ENCODE data around the gene NIPAL3.

NIPAL3 gene

DNA sequence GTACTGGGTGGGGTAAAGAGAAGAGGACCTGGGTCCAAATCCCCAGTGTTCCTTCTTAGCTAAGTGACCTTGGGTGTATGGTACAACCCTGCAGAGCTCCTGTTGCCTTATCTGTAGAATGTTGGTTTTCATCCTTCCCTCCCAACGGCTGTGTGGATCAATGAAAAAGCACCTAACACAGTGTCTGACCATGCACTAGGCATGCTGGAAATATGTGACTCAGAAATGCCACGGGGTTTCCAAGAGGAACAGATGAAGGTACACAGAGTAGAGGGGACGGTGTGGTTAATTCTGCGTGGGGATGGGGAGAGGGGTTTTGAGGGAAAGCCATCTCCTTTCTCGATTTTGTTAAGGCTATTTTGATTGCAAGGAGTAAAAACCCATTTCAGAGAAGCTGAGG, 8.6 kb downstream of the NIPAL3 start:
- DNase-seq (ENCODE audit: low spot score): peak; percentile 3
- no peaks in the 10 kb centered on the region for H3K9me3 Mint-ChIP-seq
- no peaks in the 10 kb centered on the region for H3K27me3 Mint-ChIP-seq (ENCODE audit: low read depth)
- H3K4me3 Mint-ChIP-seq: no peak overlapping the region
- H3K27ac Mint-ChIP-seq: no peak overlapping the region
- peaks cover 46% of the 10 kb centered on the region for H3K36me3 Mint-ChIP-seq (ENCODE audit: low read depth)
- peaks cover 13% of the 10 kb centered on the region for H3K4me1 Mint-ChIP-seq (ENCODE audit: low read depth)

DNA sequence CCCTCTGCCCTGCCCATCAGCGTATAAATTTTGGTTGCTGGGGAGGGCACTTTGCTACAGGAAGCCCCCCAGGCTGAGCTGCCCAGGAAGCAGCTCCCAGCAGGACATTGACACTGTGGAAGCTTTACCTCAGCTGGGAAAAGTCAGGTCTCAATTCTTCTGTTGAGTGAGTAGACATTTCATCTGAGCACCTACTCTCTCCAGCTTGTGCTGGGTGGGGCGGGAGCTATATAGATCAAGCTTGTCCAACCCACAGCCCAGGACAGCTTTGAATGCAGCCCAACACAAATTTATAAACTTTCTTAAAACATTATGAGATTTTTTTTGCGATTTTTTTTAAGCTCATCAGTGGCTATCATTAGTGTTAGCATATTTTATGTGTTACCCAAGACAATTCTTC, 9.4 kb downstream of the NIPAL3 start:
- H3K36me3 Mint-ChIP-seq (ENCODE audit: low read depth): peaks cover 40% of the 10 kb centered on the region
- no peaks in the 10 kb centered on the region for H3K27me3 Mint-ChIP-seq (ENCODE audit: low read depth)
- H3K4me1 Mint-ChIP-seq (ENCODE audit: low read depth): peaks cover 11% of the 10 kb centered on the region
- no peak overlapping the region for H3K27ac Mint-ChIP-seq
- DNase-seq (ENCODE audit: low spot score): no peak
- H3K4me3 Mint-ChIP-seq: no peak overlapping the region
- no peaks in the 10 kb centered on the region for H3K9me3 Mint-ChIP-seq

DNA sequence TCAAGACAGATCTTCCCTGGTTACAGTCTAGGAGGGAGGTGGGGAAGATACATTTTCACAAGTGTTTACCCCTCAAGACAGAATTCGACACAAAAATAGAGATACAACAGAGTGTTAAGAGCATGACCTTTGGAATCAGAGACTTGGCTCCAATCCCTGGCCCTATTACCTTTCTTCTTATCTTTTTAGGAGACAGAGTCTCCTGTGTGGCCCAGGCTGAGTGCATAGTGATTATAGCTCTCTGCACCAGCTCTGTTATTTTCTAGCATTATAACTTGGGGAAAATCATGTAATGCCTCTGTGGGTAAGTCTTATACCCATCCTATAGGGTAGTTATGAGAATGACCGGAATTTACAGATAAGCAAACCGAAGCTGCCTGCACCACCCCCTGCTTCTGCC, 9.8 kb downstream of the NIPAL3 start:
- H3K9me3 Mint-ChIP-seq: no peaks in the 10 kb centered on the region
- H3K36me3 Mint-ChIP-seq (ENCODE audit: low read depth): peaks cover 37% of the 10 kb centered on the region
- no peak for DNase-seq (ENCODE audit: low spot score)
- no peak overlapping the region for H3K27ac Mint-ChIP-seq
- no peaks in the 10 kb centered on the region for H3K27me3 Mint-ChIP-seq (ENCODE audit: low read depth)
- H3K4me3 Mint-ChIP-seq: no peak overlapping the region
- peaks cover 11% of the 10 kb centered on the region for H3K4me1 Mint-ChIP-seq (ENCODE audit: low read depth)

DNA sequence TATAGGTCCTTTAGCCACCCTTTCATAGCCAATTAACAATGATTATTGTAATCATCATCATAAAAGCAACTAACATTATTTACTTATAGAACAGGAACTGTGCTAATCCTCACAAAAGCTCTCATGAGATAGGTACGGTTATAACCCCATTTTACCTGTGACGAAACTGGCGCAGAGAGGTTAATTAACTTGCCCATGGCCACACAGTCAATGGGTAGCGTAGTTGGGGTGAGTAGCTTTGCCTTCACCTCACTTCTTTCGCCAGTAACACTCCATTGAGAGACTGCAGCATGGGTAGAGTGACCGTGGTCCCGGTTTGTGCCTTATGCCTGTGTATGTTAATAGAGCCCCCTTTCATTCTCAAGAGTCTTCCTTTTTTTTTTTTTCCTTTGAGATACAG, 10.3 kb downstream of the NIPAL3 start:
- H3K9me3 Mint-ChIP-seq: no peaks in the 10 kb centered on the region
- no peak for DNase-seq (ENCODE audit: low spot score)
- H3K27me3 Mint-ChIP-seq (ENCODE audit: low read depth): no peaks in the 10 kb centered on the region
- no peak overlapping the region for H3K27ac Mint-ChIP-seq
- H3K4me1 Mint-ChIP-seq (ENCODE audit: low read depth): peaks cover 11% of the 10 kb centered on the region
- peaks cover 37% of the 10 kb centered on the region for H3K36me3 Mint-ChIP-seq (ENCODE audit: low read depth)
- no peak overlapping the region for H3K4me3 Mint-ChIP-seq

DNA sequence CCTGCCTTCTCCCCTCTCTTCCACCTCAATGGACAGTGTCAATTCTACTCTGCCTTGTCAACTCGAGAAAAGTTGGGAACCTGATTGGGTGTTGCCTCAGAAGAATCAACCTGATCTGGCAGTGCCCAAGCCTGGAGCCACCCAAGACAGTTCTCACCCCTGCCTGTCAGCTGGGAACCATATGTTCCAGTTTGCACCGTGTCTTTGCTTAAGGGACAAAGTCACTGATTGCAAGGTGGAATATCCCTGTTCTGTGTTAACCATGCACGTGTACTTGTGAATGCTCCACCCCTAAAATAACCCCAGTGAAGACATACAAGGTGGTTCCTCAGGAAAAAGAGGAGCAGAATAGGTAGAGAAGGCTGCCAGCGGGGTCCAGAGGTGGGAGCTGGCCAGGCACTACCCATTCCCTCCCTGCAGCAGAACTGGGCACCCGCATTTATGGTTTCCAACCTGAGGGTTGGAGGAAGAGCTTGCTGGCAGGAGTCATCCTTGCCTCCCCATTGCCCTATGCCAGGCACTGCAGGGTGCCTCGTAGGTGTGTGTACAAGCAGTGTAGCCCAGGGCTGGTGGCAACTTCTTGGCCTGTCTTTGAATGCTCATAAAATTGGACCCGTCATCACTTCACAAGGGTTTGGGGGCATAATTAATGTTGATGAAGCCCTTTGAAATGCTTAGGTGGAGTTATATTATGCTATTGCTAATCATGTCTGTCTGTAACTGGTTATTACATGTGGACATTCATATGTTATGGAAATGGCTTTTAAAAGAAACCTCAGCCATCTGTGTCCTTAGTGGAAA, 11.3 kb downstream of the NIPAL3 start:
- no peak overlapping the region for H3K4me3 Mint-ChIP-seq
- peak; percentile 1 for DNase-seq (ENCODE audit: low spot score)
- no peaks in the 10 kb centered on the region for H3K9me3 Mint-ChIP-seq
- H3K27me3 Mint-ChIP-seq (ENCODE audit: low read depth): no peaks in the 10 kb centered on the region
- peaks cover 31% of the 10 kb centered on the region for H3K36me3 Mint-ChIP-seq (ENCODE audit: low read depth)
- peaks cover 14% of the 10 kb centered on the region for H3K4me1 Mint-ChIP-seq (ENCODE audit: low read depth)
- H3K27ac Mint-ChIP-seq: no peak overlapping the region

DNA sequence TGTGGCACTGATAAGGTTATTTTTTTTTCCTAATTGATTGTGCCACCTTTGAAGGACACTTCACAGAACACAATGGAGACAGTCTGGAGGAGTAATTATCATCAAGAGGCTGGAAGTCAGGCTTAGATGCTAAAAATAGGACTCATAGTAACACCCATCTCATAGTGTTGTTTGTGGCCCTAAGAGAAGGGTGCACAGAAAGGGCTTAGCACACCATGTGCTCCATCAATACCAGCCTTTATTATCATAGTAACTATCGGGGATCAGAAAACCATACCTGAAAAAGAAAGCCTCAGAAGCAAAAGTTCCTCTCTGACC, 11.9 kb downstream of the NIPAL3 start:
- no peak for DNase-seq (ENCODE audit: low spot score)
- Mint-ChIP-seq H3K9me3 (no peaks in the 10 kb centered on the region), H3K36me3 (ENCODE audit: low read depth) (peaks cover 27% of the 10 kb centered on the region), H3K4me3 (no peak overlapping the region), H3K4me1 (ENCODE audit: low read depth) (peaks cover 11% of the 10 kb centered on the region), H3K27ac (no peak overlapping the region), H3K27me3 (ENCODE audit: low read depth) (no peaks in the 10 kb centered on the region)

DNA sequence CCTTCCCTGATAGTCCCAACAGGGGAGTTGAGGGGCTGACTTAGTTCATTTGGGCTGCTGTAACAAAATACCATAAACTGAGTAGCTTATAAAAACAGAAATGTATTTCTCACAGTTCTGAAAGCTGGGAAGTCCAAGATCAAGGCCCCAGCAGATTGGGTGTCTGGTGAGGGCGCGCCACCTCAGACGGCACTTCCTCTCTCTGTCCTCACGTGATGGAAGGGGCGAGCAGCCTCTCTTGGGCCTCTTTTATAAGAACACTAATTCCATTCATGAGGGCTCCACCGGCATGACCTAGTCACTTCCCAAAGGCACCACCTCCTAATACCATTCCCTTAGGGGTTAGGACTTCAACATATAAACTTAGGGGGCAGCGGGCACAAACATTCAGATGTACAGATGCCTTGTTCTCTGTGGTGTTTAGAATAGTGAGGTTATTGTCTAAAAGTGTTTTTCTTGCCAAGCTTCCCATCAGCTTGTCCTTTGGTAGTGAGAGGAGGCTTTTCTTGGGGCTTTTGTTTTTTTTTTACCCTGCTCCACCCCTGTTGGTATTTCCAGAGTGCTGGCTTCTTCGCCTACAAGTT, 20.3 kb downstream of the NIPAL3 start:
- H3K4me3 Mint-ChIP-seq: no peak overlapping the region
- H3K27ac Mint-ChIP-seq: no peak overlapping the region
- peaks cover 21% of the 10 kb centered on the region for H3K36me3 Mint-ChIP-seq (ENCODE audit: low read depth)
- H3K27me3 Mint-ChIP-seq (ENCODE audit: low read depth): no peaks in the 10 kb centered on the region
- DNase-seq (ENCODE audit: low spot score): no peak
- H3K4me1 Mint-ChIP-seq (ENCODE audit: low read depth): peaks cover 6% of the 10 kb centered on the region
- no peaks in the 10 kb centered on the region for H3K9me3 Mint-ChIP-seq

DNA sequence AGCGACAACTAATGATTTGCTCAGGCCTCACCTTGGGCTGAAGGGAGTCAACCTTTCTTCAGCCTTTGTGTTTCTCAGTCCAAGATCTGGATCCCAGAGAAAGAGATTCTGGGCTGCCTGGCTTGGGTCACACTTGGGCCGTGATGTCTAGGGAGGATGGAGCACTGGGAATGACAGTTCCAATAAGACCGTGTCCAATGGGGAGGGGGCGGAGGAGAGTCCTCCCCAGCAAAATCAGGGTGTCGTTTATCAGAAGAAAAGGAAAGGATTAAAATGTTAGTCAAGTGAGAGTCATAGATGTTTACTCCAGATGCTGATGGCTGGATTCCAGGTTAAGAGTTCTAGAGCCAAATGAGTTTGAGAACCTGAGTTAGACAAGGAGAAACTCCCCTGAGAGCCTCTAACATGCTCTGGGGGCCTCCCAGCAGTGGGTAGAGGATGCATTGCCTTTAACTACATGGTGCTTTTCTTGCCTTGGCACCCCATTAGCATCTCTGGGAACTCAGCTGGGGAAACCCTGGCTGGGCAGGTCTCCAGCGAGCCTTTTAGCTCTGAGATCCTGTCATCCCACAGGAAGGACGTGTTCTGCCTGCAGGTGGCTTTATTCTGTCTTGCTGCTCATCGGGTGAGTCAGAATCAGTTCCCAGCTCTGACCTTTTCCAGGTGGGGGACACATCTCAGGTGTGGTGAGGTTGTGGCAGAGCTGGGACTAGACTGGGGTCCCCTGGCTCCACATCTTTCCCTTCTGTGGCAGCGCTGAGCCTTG, 22.2 kb downstream of the NIPAL3 start:
- peaks cover 19% of the 10 kb centered on the region for H3K36me3 Mint-ChIP-seq (ENCODE audit: low read depth)
- H3K9me3 Mint-ChIP-seq: no peaks in the 10 kb centered on the region
- no peak for DNase-seq (ENCODE audit: low spot score)
- H3K27me3 Mint-ChIP-seq (ENCODE audit: low read depth): no peaks in the 10 kb centered on the region
- peaks cover 4% of the 10 kb centered on the region for H3K4me1 Mint-ChIP-seq (ENCODE audit: low read depth)
- H3K4me3 Mint-ChIP-seq: no peak overlapping the region
- H3K27ac Mint-ChIP-seq: no peak overlapping the region

DNA sequence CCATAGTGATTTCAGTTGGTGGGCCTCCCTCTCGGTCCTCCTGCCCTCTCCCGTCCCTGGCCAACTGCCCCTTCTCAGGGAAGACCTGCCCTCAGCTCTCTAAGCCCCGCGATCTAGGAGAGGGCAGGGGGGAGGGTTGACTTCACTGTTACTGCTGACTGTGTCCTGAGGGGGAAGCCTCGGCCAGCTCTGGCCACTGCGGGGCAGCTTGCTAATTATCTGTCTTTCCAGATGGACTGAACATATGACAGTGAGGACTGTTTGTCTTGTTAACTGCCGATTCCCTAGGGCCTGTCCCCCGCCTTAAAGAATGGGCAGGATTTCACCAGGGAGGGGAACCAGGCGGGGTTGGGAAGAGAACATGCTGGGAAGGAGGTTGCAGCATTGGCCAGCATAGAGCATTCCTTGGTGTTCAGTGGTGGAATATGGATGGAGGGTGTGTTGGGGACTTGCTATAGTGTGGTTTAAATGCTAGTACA, 22.9 kb downstream of the NIPAL3 start:
- Mint-ChIP-seq H3K9me3 (no peaks in the 10 kb centered on the region), H3K4me1 (ENCODE audit: low read depth) (peaks cover 4% of the 10 kb centered on the region), H3K27ac (no peak overlapping the region), H3K36me3 (ENCODE audit: low read depth) (peaks cover 17% of the 10 kb centered on the region), H3K27me3 (ENCODE audit: low read depth) (no peaks in the 10 kb centered on the region), H3K4me3 (no peak overlapping the region)
- DNase-seq (ENCODE audit: low spot score): no peak

DNA sequence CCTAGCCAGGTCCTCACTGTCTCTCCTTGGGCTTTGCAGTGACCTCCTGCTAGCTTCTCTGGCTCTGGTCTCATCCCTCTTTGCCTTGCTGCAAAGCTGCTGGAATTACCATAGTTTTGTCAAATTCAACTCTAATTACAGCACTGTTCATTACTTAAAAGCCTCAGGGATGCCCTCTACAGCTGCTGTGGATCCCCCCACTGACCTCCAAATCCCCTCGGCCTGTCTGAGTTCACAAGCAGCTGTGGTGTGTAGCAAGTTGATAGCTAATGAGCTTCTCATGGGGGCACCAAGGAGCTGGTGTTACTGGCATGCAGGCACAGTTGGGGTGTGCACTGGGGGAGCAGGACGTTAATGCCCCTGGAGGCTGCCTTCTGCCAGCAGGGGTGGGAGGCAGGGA, 24.8 kb downstream of the NIPAL3 start:
- Mint-ChIP-seq H3K4me3 (no peak overlapping the region), H3K27me3 (ENCODE audit: low read depth) (no peaks in the 10 kb centered on the region), H3K27ac (no peak overlapping the region), H3K4me1 (ENCODE audit: low read depth) (no peaks in the 10 kb centered on the region), H3K36me3 (ENCODE audit: low read depth) (peaks cover 13% of the 10 kb centered on the region), H3K9me3 (no peaks in the 10 kb centered on the region)
- DNase-seq (ENCODE audit: low spot score): no peak

DNA sequence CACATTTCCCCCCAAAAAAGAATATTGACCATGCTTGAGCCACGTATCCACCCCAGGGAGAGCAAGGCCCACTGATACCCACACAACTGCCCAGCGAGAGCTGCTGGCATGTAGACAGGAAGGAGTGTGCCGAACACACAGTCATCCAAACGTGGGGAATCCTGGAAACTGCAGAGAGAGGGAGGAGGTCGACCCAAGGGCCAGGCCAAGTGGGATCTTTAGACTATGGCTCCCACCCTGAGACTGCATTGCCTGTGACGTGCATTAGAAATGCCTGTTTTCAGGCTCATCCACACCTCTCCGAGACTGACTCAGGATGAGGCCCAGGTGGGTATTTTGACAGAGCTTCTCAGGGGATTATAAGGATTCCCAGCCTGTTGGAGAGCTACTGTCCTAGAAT, 25.9 kb downstream of the NIPAL3 start:
- DNase-seq (ENCODE audit: low spot score): no peak
- H3K27ac Mint-ChIP-seq: no peak overlapping the region
- no peak overlapping the region for H3K4me3 Mint-ChIP-seq
- no peaks in the 10 kb centered on the region for H3K4me1 Mint-ChIP-seq (ENCODE audit: low read depth)
- no peaks in the 10 kb centered on the region for H3K27me3 Mint-ChIP-seq (ENCODE audit: low read depth)
- peaks cover 17% of the 10 kb centered on the region for H3K36me3 Mint-ChIP-seq (ENCODE audit: low read depth)
- no peaks in the 10 kb centered on the region for H3K9me3 Mint-ChIP-seq

DNA sequence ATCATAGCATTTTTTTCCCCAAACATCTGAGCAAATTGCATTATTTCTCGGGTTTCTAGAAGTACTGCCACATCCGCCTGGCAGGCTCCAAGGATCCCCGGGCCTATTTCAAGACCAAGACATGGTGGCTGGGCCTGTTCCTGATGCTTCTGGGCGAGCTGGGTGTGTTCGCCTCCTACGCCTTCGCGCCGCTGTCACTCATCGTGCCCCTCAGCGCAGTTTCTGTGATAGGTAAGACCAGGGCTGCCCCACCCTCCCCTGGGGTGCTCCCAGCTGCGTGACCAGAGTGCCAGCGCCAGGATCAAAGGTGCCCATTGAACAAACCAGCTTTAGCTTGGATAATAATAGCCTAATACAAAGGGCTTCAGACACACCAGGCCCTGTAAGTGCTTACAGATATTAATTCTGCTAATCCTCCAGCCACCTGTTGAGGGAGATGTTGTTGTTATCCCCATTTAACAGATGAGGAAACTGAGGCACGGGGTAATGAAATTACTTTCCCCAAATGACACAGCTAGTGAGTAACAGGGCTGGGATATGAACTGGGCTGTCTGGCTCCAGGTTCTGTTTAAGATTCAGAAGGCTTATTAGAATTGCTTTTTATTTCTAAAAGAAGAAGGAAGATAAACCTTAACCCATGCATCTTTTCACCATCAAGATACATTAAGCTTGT, 26.5 kb downstream of the NIPAL3 start:
- H3K27ac Mint-ChIP-seq: no peak overlapping the region
- no peak for DNase-seq (ENCODE audit: low spot score)
- no peaks in the 10 kb centered on the region for H3K4me1 Mint-ChIP-seq (ENCODE audit: low read depth)
- no peak overlapping the region for H3K4me3 Mint-ChIP-seq
- H3K36me3 Mint-ChIP-seq (ENCODE audit: low read depth): peaks cover 24% of the 10 kb centered on the region
- no peaks in the 10 kb centered on the region for H3K9me3 Mint-ChIP-seq
- H3K27me3 Mint-ChIP-seq (ENCODE audit: low read depth): no peaks in the 10 kb centered on the region

DNA sequence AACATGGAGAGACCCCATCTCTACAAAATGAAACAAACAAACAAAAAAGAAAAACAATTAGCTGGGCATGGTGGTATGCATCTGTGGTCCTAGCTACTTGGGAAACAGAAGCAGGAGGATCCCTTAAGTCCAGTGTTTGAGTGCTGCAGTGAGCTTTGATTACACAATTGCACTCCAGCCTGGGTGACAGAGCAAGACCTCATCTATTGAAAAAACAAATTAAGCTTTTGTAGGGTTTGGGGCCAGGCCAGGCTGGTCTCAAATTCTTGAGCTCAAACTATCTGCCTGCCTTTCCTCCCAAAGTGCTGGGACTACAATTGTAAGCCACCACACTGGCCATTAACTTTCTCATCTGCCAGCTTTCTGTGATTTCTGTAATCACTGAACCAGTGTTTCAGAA, 27.2 kb downstream of the NIPAL3 start:
- Mint-ChIP-seq H3K27me3 (ENCODE audit: low read depth) (no peaks in the 10 kb centered on the region), H3K36me3 (ENCODE audit: low read depth) (peaks cover 22% of the 10 kb centered on the region), H3K9me3 (no peaks in the 10 kb centered on the region), H3K27ac (no peak overlapping the region), H3K4me1 (ENCODE audit: low read depth) (no peaks in the 10 kb centered on the region), H3K4me3 (no peak overlapping the region)
- DNase-seq (ENCODE audit: low spot score): no peak

DNA sequence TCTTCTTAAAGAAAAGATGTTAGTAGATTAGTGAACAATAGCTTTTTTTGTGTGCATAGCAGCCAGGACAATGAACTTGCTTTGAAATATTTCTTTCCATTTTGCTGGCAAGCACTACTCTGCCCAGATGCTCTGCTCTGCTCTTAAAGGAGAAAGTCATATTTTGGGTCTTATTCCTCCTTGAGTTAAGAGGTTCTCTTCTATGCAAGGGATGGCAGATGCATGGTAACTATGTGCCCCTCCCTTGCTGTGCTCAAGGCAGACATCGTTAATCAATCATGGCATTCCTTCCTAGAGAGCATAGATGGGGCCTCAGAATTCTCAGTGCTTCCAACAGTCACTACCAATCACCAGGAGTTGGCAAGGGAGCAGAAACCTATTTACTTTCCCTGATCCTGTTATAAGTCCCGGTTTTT, 27.6 kb downstream of the NIPAL3 start:
- Mint-ChIP-seq H3K4me1 (ENCODE audit: low read depth) (no peaks in the 10 kb centered on the region), H3K27me3 (ENCODE audit: low read depth) (no peaks in the 10 kb centered on the region), H3K4me3 (no peak overlapping the region), H3K27ac (no peak overlapping the region), H3K9me3 (no peaks in the 10 kb centered on the region), H3K36me3 (ENCODE audit: low read depth) (peaks cover 22% of the 10 kb centered on the region)
- no peak for DNase-seq (ENCODE audit: low spot score)
